AG08396 (cell line): ENCODE results near the gene GGT6.
"Not testable (repeated sequence)": the region's sequence is repeated elsewhere in the genome, so short reads cannot be mapped to it uniquely, and the experiment has no call there.

Experiments
- DNase-seq: peaks from one replicate; pipeline ENCODE4 v3.0.0; 2012; ENCODE audit warnings: low spot score, mixed read lengths

The GGT6 gene

GRCh38 chr17:4592240-4593005, 32.0 kb upstream of the GGT6 start:
- DNase-seq = no peak

GRCh38 chr17:4591529-4591928, 31.2 kb upstream of the GGT6 start:
- peak; percentile 66 for DNase-seq

- no peak for DNase-seq
Observed at GRCh38 chr17:4590981-4591453, 30.6 kb upstream of the GGT6 start.

GRCh38 chr17:4590042-4590441, 29.7 kb upstream of the GGT6 start:
- not testable (repeated sequence) for DNase-seq

- DNase-seq = no peak
Observed at GRCh38 chr17:4588898-4589625, 28.7 kb upstream of the GGT6 start.

- no peak for DNase-seq
Observed at GRCh38 chr17:4588391-4588790, 28.0 kb upstream of the GGT6 start.

GRCh38 chr17:4587803-4588202, 27.4 kb upstream of the GGT6 start:
- DNase-seq = no peak

GRCh38 chr17:4587195-4587594, 26.8 kb upstream of the GGT6 start:
- DNase-seq = no peak

- no peak for DNase-seq
Observed at GRCh38 chr17:4586043-4586442, 25.7 kb upstream of the GGT6 start.

- DNase-seq = no peak
Observed at GRCh38 chr17:4585638-4585994, 25.2 kb upstream of the GGT6 start.

GRCh38 chr17:4584917-4585637, 24.7 kb upstream of the GGT6 start:
- no peak for DNase-seq

- no peak for DNase-seq
Observed at GRCh38 chr17:4584101-4584916, 23.9 kb upstream of the GGT6 start, which contains the start of gene SMTNL2. Gene SMTNL2, plus strand, starts transcription at chr17:4584529. Its CDS starts 77 bp downstream, at chr17:4584606.

GRCh38 chr17:4583782-4584100, 23.4 kb upstream of the GGT6 start:
- DNase-seq = peak; percentile 50

GRCh38 chr17:4583206-4583605, 22.8 kb upstream of the GGT6 start:
- DNase-seq = no peak

- no peak for DNase-seq
Observed at GRCh38 chr17:4582691-4583090, 22.3 kb upstream of the GGT6 start.

- no peak for DNase-seq
Observed at GRCh38 chr17:4582101-4582501, 21.7 kb upstream of the GGT6 start.

GRCh38 chr17:4580291-4580690, 19.9 kb upstream of the GGT6 start:
- no peak for DNase-seq

GRCh38 chr17:4579678-4580077, 19.3 kb upstream of the GGT6 start:
- no peak for DNase-seq

GRCh38 chr17:4578349-4578748, 18.0 kb upstream of the GGT6 start:
- not testable (repeated sequence) for DNase-seq

- no peak for DNase-seq
Observed at GRCh38 chr17:4577386-4577993, 17.1 kb upstream of the GGT6 start.

- DNase-seq = no peak
Observed at GRCh38 chr17:4576729-4577322, 16.4 kb upstream of the GGT6 start.
